ENCODE results near the gene GNG5.
"Not testable (repeated sequence)": the region's sequence is repeated elsewhere in the genome, so short reads cannot be mapped to it uniquely, and the experiment has no call there.

GNG5 gene

DNA sequence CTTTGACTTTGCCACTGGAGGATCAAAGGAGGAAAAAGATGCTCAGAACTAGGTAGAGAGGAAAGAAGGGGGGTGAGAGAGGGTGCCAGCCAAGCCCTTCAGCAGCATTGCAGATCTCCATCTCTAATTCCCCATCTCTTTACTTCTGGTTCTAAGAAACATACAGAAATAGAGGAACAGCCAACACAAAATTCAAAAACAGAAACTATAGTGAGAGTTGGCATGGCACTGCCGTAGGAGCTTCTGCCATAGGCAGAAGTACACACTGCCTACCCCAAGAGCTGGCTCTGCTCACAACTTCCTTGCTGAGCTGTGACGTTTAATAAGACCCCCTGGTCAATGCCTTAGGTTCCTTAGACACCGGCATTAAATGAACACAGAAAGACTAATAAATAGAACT is 53.9 kb downstream of the GNG5 start:
- Mint-ChIP-seq H3K4me1 (no peaks in the 10 kb centered on the region), H3K9me3 (no peaks in the 10 kb centered on the region), H3K4me3 (no peak overlapping the region), H3K27me3 (peaks cover 14% of the 10 kb centered on the region), H3K27ac (no peak overlapping the region)
- DNase-seq (no peak), ATAC-seq (no peak)

GRCh38 chr1:84450910-84451309 is 55.5 kb downstream of the GNG5 start:
- H3K4me1 Mint-ChIP-seq = no peaks in the 10 kb centered on the region
- no peak overlapping the region for H3K27ac Mint-ChIP-seq
- no peak overlapping the region for H3K4me3 Mint-ChIP-seq
- DNase-seq (no peak), ATAC-seq (no peak)
- no peaks in the 10 kb centered on the region for H3K27me3 Mint-ChIP-seq
- H3K9me3 Mint-ChIP-seq = peaks cover 2 to 4% of the 10 kb centered on the region in 2 donors

DNA sequence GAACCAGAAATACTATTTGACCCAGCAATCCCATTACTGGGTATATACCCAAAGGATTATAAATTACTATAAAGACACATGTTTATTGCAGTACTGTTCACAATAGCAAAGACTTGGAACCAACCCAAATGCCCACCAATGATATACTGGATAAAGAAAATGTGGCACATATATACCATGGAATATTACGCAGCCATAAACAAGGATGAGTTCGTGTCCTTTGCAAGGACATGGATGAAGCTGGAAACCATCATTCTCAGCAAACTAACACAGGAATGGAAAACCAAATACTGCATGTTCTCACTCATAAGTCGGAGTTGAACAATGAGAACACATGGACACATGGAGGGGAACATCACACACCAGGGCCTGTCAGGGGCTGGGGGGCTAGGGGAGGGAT is 57.7 kb downstream of the GNG5 start:
- H3K4me3 Mint-ChIP-seq, DNase-seq, H3K4me1 Mint-ChIP-seq, H3K27ac Mint-ChIP-seq, ATAC-seq: not testable (repeated sequence)
- peaks cover 8 to 13% of the 10 kb centered on the region in 2 donors for H3K9me3 Mint-ChIP-seq
- H3K27me3 Mint-ChIP-seq = peaks cover 15% of the 10 kb centered on the region

All from stimulated activated naive CD8-positive, alpha-beta T cell treated with anti-CD3 and anti-CD28 coated beads, Interleukin-15, amount 100 ng/mL, for 72 hours (primary cell).